ENCODE results near the gene PRAMEF11. TPM values are rescaled to one million over a fixed set of nuclear protein-coding genes. Genes with fewer than 3 reads are reported as not detected.

Gene PRAMEF11
- total RNA-seq, 1 donor from 2014 or later, result not detected

DNA sequence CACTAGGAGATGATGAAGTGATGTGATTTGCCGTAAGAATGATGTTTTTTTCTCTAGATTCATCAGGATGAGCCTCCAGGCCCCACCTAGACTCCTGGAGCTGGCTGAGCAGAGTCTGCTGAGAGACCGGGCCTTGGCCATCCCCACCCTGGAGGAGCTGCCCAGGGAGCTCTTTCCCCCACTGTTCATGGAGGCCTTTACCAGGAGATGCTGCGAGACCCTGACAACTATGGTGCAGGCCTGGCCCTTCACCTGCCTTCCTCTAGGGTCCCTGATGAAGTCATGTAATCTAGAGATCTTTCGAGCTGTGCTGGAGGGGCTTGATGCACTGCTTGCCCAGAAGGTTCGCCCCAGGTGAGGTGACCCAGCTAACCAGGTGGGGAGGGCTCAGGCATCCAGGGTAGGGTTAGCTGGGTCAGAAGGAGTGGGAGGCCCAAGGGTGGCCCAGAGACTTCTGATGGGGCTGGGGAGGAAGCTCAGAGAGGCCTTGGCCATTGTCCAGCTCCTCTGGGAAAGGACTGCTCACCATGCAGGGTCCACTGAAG lies 56.3 kb downstream of the PRAMEF11 start:
- DNase-seq (ENCODE audit: extremely low read depth, low read depth, low spot score), result no peak

Other genes starting within 250 kb of the PRAMEF11 start
- 58.5 and 71.4 TPM in 2 replicates for gene DHRS3, start 213.2 kb downstream of the PRAMEF11 start, total RNA-seq
- not detected in 2 replicates for gene AADACL4, start 187.3 kb downstream of the PRAMEF11 start, total RNA-seq
- gene AADACL3, start 115.3 kb downstream of the PRAMEF11 start, total RNA-seq, result not detected in 2 replicates
- not detected in 2 replicates for gene CFAP107, start 85.2 kb downstream of the PRAMEF11 start, total RNA-seq
- gene PRAMEF12, start 57.7 kb downstream of the PRAMEF11 start, total RNA-seq, result not detected in 2 replicates
- not detected in 2 replicates for gene PRAMEF1, start 40.0 kb downstream of the PRAMEF11 start, total RNA-seq
- not detected in 2 replicates for gene HNRNPCL1, start 17.3 kb upstream of the PRAMEF11 start, total RNA-seq
- not detected in 2 replicates for gene PRAMEF2, start 25.7 kb upstream of the PRAMEF11 start, total RNA-seq
- gene PRAMEF4, start 54.8 kb upstream of the PRAMEF11 start, total RNA-seq, result not detected in 2 replicates
- gene PRAMEF10, start 66.9 kb upstream of the PRAMEF11 start, total RNA-seq, result not detected in 2 replicates
- gene PRAMEF7, start 85.2 kb upstream of the PRAMEF11 start, total RNA-seq, result not detected in 2 replicates
- gene PRAMEF6, start 116.2 kb upstream of the PRAMEF11 start, total RNA-seq, result not detected in 2 replicates
- gene PRAMEF27, start 225.2 kb upstream of the PRAMEF11 start, total RNA-seq, result not detected in 2 replicates
- gene HNRNPCL3, start 229.4 kb upstream of the PRAMEF11 start, total RNA-seq, result not detected in 2 replicates
- gene PRAMEF25, start 239.4 kb upstream of the PRAMEF11 start, total RNA-seq, result not detected in 2 replicates

Measured in glomerular endothelial cell (primary cell).